SHP77 (cell line): ENCODE measurements around the gene MSI1.
A peak's percentile ranks its signal among the peaks of the same experiment; 100 is the strongest.

Experiments used
- DNase-seq, 2 experiments: peaks; one replicate each; lab custom pipeline; 2025; lab: John Stamatoyannopoulos, UW

The MSI1 gene

DNA sequence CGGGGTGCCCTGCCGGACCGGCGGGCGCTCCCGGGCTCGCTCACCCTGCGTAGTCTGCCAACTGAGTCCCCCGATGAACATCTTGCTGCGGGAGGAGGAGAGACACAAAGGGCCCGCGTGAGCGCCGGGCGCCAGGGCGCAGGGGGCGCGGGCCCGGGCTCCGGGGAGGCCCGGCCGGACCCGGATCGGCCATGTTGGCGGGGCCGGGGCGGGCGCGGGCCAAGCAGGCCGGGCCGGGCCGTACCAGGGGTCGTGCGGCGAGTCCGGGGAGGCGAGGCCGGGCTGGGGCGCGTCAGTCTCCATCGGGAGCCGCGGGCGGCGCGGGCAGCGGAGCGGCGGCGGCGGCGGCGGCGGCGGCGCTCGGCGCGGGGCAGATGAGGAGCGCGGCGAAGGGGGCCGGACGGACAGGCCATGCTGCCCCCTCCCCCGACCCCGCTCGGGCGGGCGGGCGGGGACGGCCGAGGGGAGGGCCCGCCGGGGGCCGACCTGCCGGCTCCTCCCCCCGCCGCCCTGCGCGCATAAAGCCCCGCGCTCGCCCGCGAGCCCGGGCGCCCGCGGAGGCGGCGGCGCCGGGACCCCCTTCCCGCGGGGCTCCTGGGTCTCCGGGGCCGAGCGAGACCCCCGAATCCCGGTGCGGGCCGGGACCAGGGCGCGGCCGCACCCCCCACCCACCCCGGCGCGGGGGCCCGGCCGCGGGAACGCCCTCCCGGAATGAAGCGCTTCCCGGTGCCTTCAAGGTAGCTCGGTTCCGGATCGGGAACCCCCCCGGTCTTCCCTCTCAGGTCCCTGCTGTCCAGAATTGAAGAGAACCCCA, at the start of gene MSI1:
MSI1 (minus strand) TSS at position 376 of the 814 bp plus-strand sequence; CDS start at position 303, 73 bp downstream.
- no peak for DNase-seq

DNA sequence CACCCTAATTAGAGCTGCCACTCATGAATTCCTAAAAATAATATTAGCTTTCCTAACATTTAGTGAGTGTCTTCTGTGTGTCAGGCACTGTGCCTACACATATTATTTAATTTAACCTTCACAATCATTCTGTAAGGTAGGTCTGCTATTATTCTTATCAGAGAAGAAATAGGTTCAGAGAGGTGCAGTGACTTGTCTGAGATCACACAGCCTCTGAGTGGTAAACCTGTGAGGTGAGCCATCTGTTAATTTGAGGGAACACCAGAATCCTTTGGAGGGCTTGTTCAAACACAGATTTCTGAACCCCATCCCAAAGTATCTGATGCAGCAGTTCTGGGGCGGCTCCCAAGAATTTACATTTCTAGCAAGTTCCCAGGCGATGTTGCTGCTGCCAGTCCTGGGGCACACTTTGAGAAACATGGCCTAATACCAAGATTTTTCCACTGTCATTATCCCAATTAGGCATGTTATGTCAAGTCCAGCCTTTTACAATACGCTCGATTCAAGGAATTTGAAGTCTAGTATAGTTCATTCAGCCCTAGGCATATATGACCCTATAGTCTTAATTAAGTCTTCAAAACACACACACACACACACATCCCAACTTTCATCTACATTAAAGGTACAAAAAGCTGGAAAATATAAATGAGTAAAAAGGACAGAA, 49.1 kb upstream of the MSI1 start:
- DNase-seq: no peak

DNA sequence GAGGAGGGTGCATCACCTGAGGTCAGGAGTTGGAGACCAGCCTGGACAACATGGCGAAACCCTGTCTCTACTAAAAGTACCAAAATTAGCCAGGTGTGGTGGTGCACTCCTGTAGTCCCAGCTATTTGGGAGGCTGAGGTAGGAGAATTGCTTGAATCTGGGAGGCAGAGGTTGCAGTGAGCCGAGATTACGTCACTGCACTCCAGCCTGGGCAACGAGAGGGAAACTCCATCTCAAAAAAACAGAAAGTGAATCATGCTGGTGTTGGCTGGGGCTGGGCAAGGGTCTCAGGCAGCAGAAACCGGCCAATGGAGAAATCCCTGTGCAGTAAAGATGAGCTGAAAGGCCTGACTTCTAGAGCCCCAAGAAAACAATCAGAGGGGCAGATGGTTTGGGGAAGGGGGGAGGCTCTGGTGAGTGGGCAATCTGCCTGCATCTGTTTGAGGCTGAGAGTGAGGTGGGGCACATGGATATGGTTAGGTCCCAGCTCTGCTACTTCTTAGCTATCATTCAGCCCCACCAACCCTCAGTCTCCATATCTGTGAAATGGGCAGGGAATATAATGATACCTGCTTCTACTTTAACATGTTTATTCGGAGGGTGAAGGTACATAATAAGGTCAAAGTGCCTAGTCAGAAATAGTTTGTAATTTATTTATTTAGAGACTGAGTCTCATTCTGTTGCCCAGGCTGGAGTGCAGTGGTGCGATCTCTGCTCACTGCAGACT, 47.7 kb upstream of the MSI1 start:
- no peak for DNase-seq

DNA sequence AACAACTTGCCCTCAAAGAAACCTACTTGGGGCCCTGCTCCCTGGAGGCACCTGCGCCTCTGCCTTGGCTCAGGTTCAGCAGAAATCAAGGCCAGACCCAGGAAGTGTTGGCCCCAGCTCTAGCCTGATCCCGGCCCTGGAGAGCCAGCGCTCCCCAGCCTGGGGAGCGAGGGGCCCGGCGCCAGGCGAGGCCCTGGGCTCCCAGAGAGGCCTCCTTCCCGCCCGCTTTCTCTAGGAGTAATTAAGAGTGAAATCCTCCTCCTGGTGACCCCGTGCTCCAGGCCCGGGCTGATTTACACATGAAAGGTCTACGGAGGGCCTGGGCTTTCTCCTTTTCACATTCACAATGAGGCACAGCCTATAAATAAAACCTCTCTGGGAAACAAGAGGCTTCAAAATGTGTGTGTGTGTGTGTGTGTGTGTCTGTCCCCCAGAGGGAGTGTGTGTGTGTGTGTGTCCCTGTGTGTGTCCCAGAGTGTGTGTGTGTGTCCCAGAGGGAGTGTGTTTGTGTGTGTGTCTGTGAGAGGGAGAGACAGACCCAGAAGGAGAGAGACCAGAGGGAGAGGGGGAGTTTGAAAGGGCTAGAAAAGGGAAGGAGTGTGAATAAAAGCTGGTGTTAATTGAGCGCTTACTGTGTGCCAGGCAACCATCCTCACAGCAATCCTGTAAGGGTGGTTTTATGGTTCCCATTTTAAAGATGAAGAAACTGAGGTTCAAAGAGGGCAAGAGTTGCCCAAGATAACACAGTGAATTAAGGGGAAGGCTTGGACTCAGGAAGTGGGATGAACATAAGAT, 45.1 kb upstream of the MSI1 start:
- peak in 1 of 2 experiments; percentile 55 for DNase-seq

DNA sequence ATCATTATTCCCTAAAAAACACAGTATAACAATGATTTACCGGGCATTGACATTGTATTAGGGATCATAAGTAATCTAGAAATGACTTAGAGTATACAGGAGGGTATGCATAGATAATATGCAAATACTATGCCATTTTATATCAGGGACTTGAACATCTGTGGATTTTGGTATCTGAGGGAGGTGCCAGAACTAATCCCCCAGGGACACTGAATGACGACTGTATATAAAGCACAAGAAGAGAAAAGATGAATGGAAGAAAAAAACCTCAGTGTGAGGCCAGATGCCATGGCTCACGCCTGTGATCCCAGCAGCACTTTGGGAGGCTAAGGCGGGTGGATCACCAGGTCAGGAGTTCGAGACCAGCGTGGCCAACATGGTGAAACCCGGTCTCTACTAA, 43.5 kb upstream of the MSI1 start:
- no peak for DNase-seq

DNA sequence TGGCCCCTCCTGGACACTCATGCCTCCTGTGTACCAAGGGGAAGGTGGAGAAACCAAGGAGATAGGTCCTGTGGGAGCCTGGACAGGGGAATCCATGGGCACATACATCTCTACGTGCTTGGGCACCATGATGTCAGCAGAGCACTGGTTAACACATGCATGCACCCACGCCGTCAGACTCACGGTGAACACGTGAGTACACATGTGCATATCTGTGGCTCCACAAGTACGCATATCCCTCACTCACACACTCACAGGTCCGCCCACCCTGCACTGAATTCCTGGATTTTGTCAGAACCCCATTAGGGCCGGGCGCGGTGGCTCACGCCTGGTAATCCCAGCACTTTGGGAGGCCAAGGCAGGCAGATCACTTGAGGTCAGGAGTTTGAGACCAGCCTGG, 39.8 kb upstream of the MSI1 start:
- DNase-seq: no peak

DNA sequence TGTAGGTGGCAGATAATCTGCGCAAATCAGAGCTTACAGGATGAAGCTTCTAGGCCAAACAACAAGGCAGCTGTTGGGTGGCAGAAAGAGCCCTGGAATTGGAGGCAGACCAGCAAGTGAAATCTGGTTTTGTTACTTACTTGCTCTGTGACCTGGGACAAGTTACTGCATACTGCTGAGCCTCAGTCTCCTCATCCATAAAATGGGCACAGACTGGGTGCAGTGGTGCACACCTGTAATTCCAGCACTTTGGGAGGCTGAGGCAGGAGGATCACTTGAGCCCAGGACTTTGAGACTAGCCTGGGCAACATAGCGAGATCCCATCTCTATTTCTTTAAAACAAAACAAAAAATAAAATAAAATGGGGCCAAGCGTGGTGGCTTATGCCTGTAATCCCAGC, 37.6 kb upstream of the MSI1 start:
- no peak for DNase-seq

DNA sequence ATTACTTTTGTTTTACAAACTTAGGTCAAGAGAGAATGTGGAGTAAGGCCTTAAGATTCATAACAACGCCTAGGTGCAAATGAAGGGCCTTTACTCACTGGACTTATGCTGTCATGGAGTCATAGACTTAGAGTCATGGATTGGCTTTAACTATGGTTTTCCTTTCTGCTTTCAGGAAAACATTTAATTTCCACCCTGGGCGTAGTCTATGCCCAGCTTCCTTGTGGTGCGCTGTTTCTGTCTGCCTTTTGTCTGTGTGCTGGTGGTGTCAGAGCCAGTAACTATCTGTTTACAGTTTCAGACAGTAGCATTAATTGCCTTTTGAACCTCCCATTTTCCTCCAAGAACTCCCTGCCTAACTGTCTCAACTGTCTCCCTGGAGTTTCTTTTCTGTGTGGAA, 37.1 kb upstream of the MSI1 start:
- no peak for DNase-seq

DNA sequence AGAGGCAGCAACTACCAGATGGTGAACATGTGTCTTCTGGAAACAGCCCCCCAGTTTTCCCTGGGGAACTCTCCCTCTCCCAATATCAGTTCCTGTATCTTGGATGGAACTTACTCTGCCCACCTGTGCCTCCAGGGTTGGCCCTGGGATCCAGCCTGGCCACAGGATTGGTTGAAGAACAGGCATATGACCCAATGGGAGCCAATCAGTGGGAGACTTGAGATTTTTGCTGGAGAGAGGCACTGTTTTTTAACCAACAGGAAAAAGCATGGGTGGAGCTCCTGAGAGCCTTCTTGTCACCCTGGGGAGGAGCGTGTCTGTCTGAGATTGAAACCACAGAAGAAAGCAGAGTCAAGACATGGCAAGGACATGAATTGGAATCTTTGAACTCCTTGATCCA, 35.3 kb upstream of the MSI1 start:
- DNase-seq: no peak

DNA sequence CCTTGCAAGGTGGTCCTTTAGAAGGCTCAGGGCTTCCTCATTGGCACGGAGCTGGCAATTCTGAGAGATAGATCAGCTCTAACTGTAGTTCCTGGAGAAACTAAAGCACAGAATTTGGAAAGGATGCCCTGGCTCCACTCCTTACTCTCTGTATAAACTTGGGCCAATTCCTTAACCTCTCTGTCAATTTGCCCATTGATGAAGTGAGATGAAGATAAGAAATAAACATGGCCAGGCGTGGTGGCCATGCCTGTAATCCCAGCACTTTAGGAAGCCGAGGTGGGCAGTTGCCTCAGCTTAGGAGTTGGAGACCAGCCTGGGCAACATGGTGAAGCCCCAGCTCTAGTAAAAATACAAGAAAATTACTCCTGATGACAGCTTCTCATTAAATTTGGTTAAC, 34.9 kb upstream of the MSI1 start:
- DNase-seq: no peak

DNA sequence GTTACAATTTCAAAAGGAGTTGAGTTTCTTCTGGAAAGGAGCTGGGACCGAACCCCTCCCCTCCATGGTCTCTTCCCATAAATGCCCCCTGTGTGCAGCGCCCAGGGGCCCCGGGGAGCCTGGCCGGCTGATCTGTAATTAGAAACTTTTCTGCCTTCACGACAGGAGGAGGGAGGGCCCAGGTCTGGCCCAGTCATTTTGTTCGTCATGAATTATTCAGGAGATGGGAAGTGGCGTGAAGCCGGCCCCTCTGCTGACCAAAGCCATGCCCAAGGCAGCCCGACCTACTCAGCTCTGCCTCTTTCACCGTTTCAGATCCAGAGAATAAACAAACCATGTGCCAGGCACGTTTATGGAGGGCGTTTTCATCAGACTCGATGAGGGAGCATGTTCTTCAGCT, 33.3 kb upstream of the MSI1 start:
- no peak for DNase-seq

DNA sequence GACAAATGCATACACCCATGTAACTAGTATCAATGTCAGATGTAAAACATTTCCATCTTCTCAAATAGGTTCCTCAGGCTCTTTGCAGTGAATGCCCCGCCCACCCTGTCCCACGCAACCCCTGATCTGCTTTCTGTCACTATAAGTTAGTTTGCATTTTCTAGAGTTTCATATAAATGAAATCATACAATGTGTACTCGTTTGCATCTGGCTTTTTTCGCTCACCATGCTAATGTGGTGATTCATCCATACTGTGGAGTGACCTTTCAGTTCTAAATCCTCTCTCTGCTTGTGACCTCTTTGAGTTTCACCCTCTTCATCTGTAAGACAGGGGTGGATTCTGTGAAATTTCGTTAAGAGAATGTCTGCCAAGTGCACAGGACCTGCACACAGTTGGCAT, 30.6 kb upstream of the MSI1 start:
- DNase-seq: no peak

DNA sequence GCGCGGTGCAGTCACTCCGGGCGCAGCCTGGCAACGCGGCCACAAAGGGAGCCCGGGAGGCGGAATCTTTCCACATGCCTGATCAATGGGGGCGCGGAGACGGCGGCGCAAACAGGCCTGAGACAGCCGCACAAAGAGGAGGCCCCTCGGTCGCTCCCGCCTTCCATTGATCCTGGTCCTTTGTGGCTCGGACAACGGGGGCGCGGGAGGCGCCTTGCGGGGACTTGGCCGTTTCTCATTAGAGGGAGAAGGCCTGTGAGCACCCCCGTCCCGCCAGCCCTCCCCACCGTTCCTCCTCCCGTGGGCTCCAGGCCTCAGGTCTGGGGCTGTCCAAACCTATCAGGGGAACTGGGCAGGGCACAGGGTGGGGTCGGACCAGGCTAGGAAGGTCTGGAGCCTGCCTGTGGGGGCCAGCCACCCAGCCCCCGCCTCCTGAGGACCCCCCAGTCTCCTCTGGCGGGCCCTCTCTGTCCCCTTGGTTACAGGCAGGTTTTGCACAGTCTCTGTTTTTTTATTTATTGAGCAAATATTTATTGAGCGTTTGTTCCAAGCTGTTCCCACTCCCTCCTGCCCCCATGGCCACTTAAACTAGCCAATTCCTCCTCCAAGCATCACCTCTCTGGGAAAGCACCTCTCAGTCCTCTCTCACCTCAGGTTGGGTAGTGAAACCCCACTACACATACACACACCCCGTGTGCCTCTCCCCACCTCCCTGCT, 29.0 kb upstream of the MSI1 start:
- no peak for DNase-seq

DNA sequence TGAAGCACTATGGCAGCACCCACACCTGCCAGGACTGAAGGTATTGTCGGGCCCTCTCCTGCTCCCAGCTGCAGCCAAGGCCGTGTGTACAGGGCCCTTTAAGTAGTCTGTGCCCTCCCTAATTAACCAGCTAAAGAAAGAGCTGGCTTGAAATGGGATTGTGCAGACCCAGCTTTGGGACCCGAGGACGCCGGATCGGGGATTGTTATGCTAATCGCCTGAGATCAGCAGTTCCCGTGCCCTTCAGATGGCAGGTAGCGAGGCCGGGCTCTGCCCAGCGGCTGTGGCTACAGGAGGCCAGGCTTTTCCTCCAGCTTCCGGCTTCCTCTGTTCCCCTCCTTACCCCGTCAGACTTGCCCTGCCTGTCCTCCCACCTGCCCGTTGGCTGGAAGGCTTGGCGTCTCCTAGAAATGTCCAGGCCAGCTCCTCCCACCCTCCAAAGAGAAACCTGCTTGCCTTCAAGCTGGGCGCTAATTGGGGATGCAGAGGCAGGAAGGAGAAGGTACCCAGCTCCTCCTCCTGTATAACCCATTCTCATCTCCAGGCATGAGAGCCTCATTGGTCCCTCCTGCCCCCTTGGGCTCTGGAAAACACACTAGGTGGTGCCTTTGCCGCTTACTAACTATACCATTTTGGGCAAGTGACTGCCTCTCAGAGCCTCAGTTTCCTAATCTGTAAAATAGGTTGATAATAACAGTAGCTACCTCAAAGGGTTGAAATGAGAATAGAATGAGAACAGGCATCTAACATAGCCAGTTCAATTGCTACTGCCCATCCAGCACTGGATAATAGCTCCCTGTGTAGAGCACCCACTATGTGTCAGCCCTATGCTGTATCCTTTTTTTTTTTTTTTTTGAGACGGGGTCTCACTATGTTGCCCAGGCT, 25.8 kb upstream of the MSI1 start:
- peak; percentile 53 to 78 for DNase-seq

DNA sequence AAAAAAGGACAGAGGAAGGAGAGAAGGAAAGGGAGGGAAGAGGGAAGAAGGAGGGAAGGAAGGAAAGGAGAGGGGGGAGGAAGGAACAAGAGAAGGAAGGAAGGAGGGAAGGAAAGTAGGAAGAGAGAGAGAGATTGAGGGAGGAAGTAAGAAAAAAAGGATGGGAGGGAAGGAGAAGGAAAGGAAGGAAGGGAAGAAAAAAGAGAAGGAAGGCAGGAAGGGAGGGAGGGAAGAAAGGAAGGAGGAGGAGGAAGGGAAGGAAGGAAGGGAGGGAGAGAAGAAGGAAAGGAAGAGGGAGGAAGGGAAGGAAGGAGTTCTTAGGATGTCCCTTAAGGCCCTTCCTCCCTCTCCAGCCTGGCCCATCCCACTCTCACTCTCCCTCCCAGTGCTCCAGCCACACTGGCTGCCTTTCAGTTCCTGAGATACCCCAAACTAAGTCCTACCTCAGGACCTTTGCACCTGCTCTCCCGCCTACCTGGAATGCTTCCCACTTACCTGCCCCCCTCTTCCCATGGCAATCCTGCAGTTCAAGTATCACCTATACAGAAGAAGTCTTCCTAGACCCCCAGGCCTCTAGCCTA, 21.7 kb upstream of the MSI1 start:
- no peak for DNase-seq

DNA sequence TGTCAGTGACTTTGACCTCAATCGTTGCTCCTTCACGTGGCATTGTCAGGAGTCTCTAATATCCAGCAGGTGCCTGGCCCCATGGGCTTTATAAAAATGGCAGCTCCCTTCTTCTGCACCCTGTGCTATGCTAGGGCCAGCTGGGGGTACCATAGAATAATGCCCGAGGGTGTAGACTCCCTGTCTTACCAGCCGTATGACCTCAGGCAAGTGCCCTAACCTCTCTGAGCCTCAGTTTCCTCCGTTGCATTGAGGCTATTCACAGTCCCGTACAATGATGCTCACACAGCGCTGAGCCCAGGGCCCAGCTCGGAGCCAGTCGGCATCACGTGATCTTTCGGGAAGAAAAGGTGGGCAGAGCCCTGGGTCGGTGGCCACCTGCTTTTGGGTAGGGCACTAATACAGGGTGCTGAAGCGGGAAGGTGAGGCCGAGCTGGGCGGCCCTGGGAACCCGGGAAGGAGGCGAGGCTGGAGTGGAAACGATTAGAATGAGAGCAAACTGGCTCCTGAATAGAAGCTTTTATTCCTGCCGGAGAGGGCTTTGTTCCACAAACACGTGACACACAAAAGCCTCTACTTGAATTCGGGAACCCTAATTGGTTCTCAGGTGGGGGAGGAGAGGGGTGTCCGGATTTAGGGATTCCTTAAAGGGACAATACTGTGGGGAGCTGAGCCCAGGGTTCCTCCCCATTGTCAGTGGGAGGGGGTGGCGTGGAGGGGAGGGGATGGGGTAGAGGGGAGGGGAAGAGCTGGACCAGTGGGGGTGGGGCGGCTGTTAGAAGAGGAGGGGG, 19.9 kb upstream of the MSI1 start:
- no peak for DNase-seq

DNA sequence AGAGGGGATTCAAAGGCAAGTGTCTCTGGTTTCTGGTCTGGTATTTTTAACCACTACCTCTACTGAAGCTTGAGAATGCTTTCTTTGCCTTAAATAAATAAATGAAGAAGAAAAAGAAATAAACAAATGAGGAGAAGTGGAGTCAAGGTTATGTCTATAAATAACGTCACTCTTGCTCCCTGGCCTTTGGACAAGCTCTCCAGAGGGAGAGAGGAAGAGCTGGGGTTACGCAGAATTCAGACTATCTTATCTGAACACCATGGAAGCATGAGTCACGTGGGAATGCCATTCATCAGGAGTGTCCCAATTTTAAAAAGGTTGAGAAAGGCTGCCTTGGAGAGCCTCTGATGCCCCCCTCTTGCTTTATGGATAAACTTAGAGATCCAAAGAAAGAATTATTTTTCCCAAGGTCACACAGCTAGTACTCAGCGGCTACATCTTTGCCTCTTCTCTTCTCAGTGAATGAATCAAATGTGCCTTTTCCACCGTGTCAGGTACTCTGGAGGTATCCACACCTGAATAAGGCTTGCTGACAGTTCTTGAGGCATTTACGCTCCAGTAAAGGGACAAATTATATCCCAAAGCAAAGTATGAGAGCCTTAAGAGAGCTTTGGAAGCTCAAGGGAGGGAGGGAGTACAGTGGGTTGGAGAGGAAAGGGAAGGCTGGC, 12.9 kb upstream of the MSI1 start:
- DNase-seq: no peak

DNA sequence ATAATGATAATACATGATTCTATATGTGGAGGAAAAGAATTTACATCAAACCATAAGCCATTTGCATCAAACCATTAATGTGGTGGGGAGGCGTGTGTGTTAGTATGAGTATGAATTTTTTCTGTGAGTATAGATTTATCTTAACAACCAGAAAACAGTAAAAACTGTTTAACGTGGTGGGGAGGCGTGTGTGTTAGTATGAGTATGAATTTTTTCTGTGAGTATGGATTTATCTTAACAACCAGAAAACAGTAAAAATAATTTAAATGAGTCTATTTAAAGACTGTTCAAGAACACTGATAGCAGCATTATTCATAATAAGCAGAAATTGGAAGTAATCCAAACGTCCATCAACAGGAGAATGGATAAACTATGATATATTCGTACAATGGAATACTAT, 9.1 kb upstream of the MSI1 start:
- DNase-seq: no peak

DNA sequence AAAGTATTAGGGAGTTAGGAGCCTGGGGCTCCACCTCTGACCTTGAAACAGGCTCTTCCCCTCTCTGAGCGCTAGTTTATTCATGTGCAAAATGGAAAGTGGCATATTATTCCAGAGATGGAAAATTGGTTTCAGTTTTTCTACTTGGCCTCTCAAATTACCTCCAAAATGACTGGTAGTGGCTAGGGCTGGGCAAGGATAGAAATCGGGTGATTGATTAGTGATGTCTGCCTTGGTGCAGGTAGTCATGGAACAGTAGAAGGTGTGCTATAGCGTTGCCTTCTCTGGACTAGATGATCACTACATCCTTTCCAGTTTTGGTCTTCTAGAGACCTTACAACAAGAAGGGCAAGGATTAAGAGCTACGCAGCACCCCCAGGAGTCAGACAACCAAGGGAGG, 8.6 kb upstream of the MSI1 start:
- DNase-seq: no peak
